Adrenal gland (tissue), 12 donors: ENCODE results near the gene ETAA1. TPM values are rescaled to one million over a fixed set of nuclear protein-coding genes. Genes with fewer than 3 reads are reported as not detected.

Source experiments
- DNase-seq, 7 donors: peaks; one replicate each; pipeline ENCODE4 v3.0.0-alpha.2; 2019 to 2020
- H3K27ac ChIP-seq, 5 donors: fragments of 200-600 bp; sonication (generic) in 4 of 5; 1 replicate in 3 of 5; 2 replicates in 2 of 5; pipeline versions ENCODE4 v1.5.1 to v1.8.0; 2016 to 2020; ENCODE audit warnings: mild to moderate bottlenecking in 1 of 5
- H3K27me3 ChIP-seq: fragments of 200-600 bp; 2 replicates; pipeline ENCODE4 v1.8.0; 2021
- H3K36me3 ChIP-seq, 2 donors: fragments of 200-600 bp; replicated peaks in 1 of 2; 1 replicate in 1 of 2; 2 replicates in 1 of 2; pipeline versions ENCODE4 v1.5.1 to v1.8.0; 2018 to 2022
- H3K4me1 ChIP-seq, 2 donors: fragments of 200-600 bp; replicated peaks in 1 of 2; 1 replicate in 1 of 2; 2 replicates in 1 of 2; pipeline versions ENCODE4 v1.5.1 to v1.8.0; 2018 to 2021
- H3K4me3 ChIP-seq, 4 donors: fragments of 200-600 bp; sonication (generic) in 3 of 4; one replicate each; pipeline ENCODE4 v1.5.1; 2016 to 2018
- H3K9me3 ChIP-seq, 3 donors: fragments of 200-600 bp; sonication (generic) in 1 of 3; replicated peaks in 1 of 3; 1 replicate in 2 of 3; 2 replicates in 1 of 3; pipeline versions ENCODE4 v1.5.1 to v1.8.0; 2016 to 2021
- CTCF ChIP-seq, 6 experiments: fragments of 450-650 bp in 4 of 6; fragments of 200-600 bp in 2 of 6; sonication (generic) in 1 of 6; IDR thresholded peaks; 1 replicate in 5 of 6; 2 replicates in 1 of 6; pipeline versions ENCODE4 v1.5.1 to v1.8.0; 2016 to 2021; ENCODE audit warnings: antibody characterized with exemption in 6 of 6, mild to moderate bottlenecking in 2 of 6, moderate library complexity in 1 of 6
- POLR2A ChIP-seq, 2 donors: fragments of 450-650 bp; IDR thresholded peaks; one replicate each; pipeline ENCODE4 v1.6.1; 2017; ENCODE audit warnings: antibody characterized with exemption in 2 of 2, mild to moderate bottlenecking in 2 of 2, moderate library complexity in 1 of 2
- whole genome bisulfite sequencing, 4 donors: extraction: QIAGEN DNeasy Blood & Tissue Kit in 2 of 4; methylation state at CpG; one replicate each; pipeline versions ENCODE4 v1.1.5 to v1.1.7; 2013 to 2017; 5-methylcytosine and 5-hydroxymethylcytosine counted together
- intact Hi-C, 2 donors: fragments of 100-400 bp; cut with DNase I; formaldehyde crosslinking; loops; one replicate each; pipeline versions ENCODE4 v1.14.1 to v1.15.0; 2022 to 2023
- polyA plus RNA-seq, 3 donors: library from polyadenylated mRNA; stranded (reverse); fragments of 200-250 nt in 2 of 3; fragments of 350-450 nt in 1 of 3; fragmentation: Illumina TruSeq in 1 of 3; extraction: RNeasy Lipid Tissue Mini Kit (QIAGEN cat#74804) in 1 of 3; gene quantifications; one replicate each; pipeline ENCODE4 v1.2.3, GENCODE V29; 2013 to 2014
- total RNA-seq, 9 donors: library from RNA; depleted of rRNA in 4 of 9; stranded (reverse); fragments of >200 nt in 4 of 9; fragments of 120-200 nt in 1 of 9; fragmentation: NEBNext Ultra II Directional in 1 of 9; extraction: Animal tissue kit (Norgen Biotek cat#: 25700) in 1 of 9; gene quantifications; one replicate each; pipeline versions ENCODE4 v1.1.0 to v1.2.4, GENCODE V29; 2013 to 2023
- donor health status: healthy with polysubstance abuse.
- donor health status: Bipolar disorder and iron deficiency.
- donor health status: DM: yes; HTN: yes; CAD: no.
- donor health status: DM: no; HTN: no; CAD: no.
- donor health status: DM: no; HTN: no; CAD: no.
- donor health status: DM: yes; HTN: yes; CAD: no.

Gene ETAA1
- total and polyA plus RNA-seq, 12 donors = 7.9 to 54.7 (median 24.1) TPM

- no peak overlapping the region for H3K27ac ChIP-seq
- no peak for DNase-seq
- H3K36me3 ChIP-seq = no peaks in the 10 kb centered on the region
- intact Hi-C loops = no loop called here
- no peaks in the 10 kb centered on the region for H3K4me1 ChIP-seq
- H3K9me3 ChIP-seq = no peaks in the 10 kb centered on the region
- TF ChIP-seq CTCF (IDR thresholded peaks at IDR 0.05) = no peak
- no peak for TF ChIP-seq POLR2A (IDR thresholded peaks at IDR 0.05)
- H3K4me3 ChIP-seq = no peak overlapping the region
- 85 to 94% (median 88%) methylated on average over 2 of the region's 2 CpGs for WGBS, 4 donors
- no peaks in the 10 kb centered on the region for H3K27me3 ChIP-seq
Measured at GRCh38 chr2:67459761-67460160, 62.6 kb downstream of the ETAA1 start.
